K562 (cell line): ENCODE measurements around the gene EPHA1. TPM values are rescaled to one million over a fixed set of nuclear protein-coding genes. Genes with fewer than 3 reads are reported as not detected.
A peak's percentile ranks its signal among the peaks of the same experiment; 100 is the strongest.

Experiments
- BRF1 ChIP-seq: IDR thresholded peaks from 3 replicates; pipeline ENCODE4 v1.6.1; 2011; ENCODE audit warnings: borderline replicate concordance, mild to moderate bottlenecking; ENCODE audit not compliant: insufficient read length; ENCODE audit errors: extremely low read depth
- CTBP1 ChIP-seq: fragments of 450-650 bp; IDR thresholded peaks from 2 replicates; pipeline ENCODE4 v1.6.1; 2016; ENCODE audit warnings: borderline replicate concordance
- DIDO1 ChIP-seq: fragments of 450-650 bp; IDR thresholded peaks from 2 replicates; pipeline ENCODE4 v1.6.1; 2016; ENCODE audit warnings: low read depth, missing biosample characterization, missing genetic modification characterization
- E2F5 ChIP-seq: sonication (generic); formaldehyde crosslinking; IDR thresholded peaks from 2 replicates; pipeline ENCODE4 v1.8.0; 2022; ENCODE audit warnings: mild to moderate bottlenecking, missing genetic modification reagents
- ETV1 ChIP-seq: fragments of 450-650 bp; conservative IDR thresholded peaks from 2 replicates; pipeline ENCODE4 v1.6.1; 2016; ENCODE audit warnings: missing genetic modification characterization, control low read depth, low read depth, missing compliant biosample characterization
- FOXP1 ChIP-seq: sonication (generic); formaldehyde crosslinking; IDR thresholded peaks from 2 replicates; pipeline ENCODE4 v1.8.0; 2022; ENCODE audit warnings: mild to moderate bottlenecking, missing genetic modification reagents
- ILF3 ChIP-seq: fragments of 450-650 bp; IDR thresholded peaks from 2 replicates; pipeline ENCODE4 v1.6.1; 2018; ENCODE audit warnings: antibody characterized with exemption, mild to moderate bottlenecking, moderate library complexity, borderline replicate concordance
- MCM3 ChIP-seq: fragments of 450-650 bp; IDR thresholded peaks from 2 replicates; pipeline ENCODE4 v1.6.1; 2016
- MNT ChIP-seq, 2 experiments: fragments of 450-650 bp; conservative IDR thresholded peaks; 2 replicates each; pipeline ENCODE4 v1.6.1; 2017; ENCODE audit warnings: mild to moderate bottlenecking in 2 of 2, moderate library complexity in 2 of 2
- NR1H2 ChIP-seq: sonication (generic); formaldehyde crosslinking; IDR thresholded peaks from 2 replicates; pipeline ENCODE4 v1.4.0; 2020; ENCODE audit warnings: mild to moderate bottlenecking, missing genetic modification reagents
- NR4A1 ChIP-seq, 2 experiments: fragments of 250-450 bp in 1 of 2; fragments of 450-650 bp in 1 of 2; sonication (Bioruptor Pico) in 1 of 2; IDR thresholded peaks; 2 replicates each; pipeline versions ENCODE4 v1.4.0 to v1.6.1; 2016 to 2020; ENCODE audit warnings: mild to moderate bottlenecking in 2 of 2, missing compliant biosample characterization in 1 of 2, missing genetic modification characterization in 1 of 2, moderate library complexity in 1 of 2
- RBM22 ChIP-seq: fragments of 200-400 bp; formaldehyde crosslinking; IDR thresholded peaks from 2 replicates; pipeline ENCODE4 v1.6.1; 2018; ENCODE audit warnings: low read length, low read depth; ENCODE audit not compliant: poor library complexity, severe bottlenecking
- ZNF174 ChIP-seq: fragments of 250-450 bp; sonication (Bioruptor Pico); IDR thresholded peaks from 2 replicates; pipeline ENCODE4 v1.4.0; 2020; ENCODE audit warnings: mild to moderate bottlenecking
- ZNF232 ChIP-seq: sonication (generic); formaldehyde crosslinking; IDR thresholded peaks from 2 replicates; pipeline ENCODE4 v1.8.0; 2022; ENCODE audit warnings: mild to moderate bottlenecking, missing genetic modification reagents
- ZNF592 ChIP-seq: fragments of 450-650 bp; IDR thresholded peaks from 2 replicates; pipeline ENCODE4 v1.6.1; 2017; ENCODE audit warnings: antibody characterized with exemption, mild to moderate bottlenecking
- ZNF655 ChIP-seq: fragments of 250-450 bp; sonication (Bioruptor Pico); IDR thresholded peaks from 2 replicates; pipeline ENCODE4 v1.5.0; 2021
- polyA plus RNA-seq, 8 experiments: library from polyadenylated mRNA; depleted of rRNA in 4 of 8; stranded (reverse) in 5 of 8; unstranded in 3 of 8; fragments of >200 nt; fragmentation: Nextera tagmentation in 2 of 8; fragmentation: Illumina TruSeq in 1 of 8; extraction: Ambion mirVana in 2 of 8; extraction: Trizol in 1 of 8; gene quantifications; 2 replicates each; pipeline versions ENCODE4 v1.2.1 to v1.2.3, GENCODE V29; 2011 to 2014; ENCODE audit warnings: inconsistent platforms in 1 of 8, missing spikeins in 1 of 8
- total RNA-seq, 7 experiments: library from RNA; depleted of rRNA in 6 of 7; stranded (reverse); fragments of >200 nt in 6 of 7; fragmentation: Illumina TruSeq in 2 of 7; extraction: Trizol in 2 of 7; gene quantifications; 2 replicates each; pipeline versions ENCODE4 v1.2.1 to v1.2.3, GENCODE V29; 2011 to 2021; ENCODE audit warnings: low replicate concordance in 1 of 7
- TF ChIP-seq, protein P1 (sequence below): fragments of 450-650 bp; IDR thresholded peaks from 2 replicates; pipeline ENCODE4 v1.7.0; 2016; ENCODE audit warnings: borderline replicate concordance

The EPHA1 gene
- total and polyA plus RNA-seq, 9 of the 15 experiments (the other 6 are each of a cell fraction or from before 2014, with no cell fraction given): 0.22 to 0.57 (median 0.32) TPM; not detected in 6

GRCh38 chr7:143380260-143380645 is 28.4 kb downstream of the EPHA1 start (continued):
- TF ChIP-seq ZNF592: peak; percentile 67; the same call in 1 of the 2 replicates
- no peak for TF ChIP-seq MNT (conservative IDR thresholded peaks at IDR 0.05)
- TF ChIP-seq ZNF232 (CRISPR knock-in tag): no peak
- no peak; the same call in 1 of the 2 replicates for TF ChIP-seq NR1H2 (CRISPR knock-in tag)
- TF ChIP-seq ZNF174 (CRISPR knock-in tag): no peak
- 0 out of 2 replicates have a peak, but pooled peaks have one; percentile 19 for TF ChIP-seq CTBP1
- TF ChIP-seq NR4A1 (CRISPR knock-in tag; IDR thresholded peaks at IDR 0.05): no peak
- 0 out of 2 replicates have a peak, but pooled peaks have one; percentile 38 for TF ChIP-seq NR4A1 (tag; IDR thresholded peaks at IDR 0.05)
- no peak for TF ChIP-seq E2F5 (CRISPR knock-in tag)
- TF ChIP-seq ETV1 (tag): no peak
- TF ChIP-seq BRF1: no peak
- TF ChIP-seq RBM22: no peak
- TF ChIP-seq, protein P1, sequence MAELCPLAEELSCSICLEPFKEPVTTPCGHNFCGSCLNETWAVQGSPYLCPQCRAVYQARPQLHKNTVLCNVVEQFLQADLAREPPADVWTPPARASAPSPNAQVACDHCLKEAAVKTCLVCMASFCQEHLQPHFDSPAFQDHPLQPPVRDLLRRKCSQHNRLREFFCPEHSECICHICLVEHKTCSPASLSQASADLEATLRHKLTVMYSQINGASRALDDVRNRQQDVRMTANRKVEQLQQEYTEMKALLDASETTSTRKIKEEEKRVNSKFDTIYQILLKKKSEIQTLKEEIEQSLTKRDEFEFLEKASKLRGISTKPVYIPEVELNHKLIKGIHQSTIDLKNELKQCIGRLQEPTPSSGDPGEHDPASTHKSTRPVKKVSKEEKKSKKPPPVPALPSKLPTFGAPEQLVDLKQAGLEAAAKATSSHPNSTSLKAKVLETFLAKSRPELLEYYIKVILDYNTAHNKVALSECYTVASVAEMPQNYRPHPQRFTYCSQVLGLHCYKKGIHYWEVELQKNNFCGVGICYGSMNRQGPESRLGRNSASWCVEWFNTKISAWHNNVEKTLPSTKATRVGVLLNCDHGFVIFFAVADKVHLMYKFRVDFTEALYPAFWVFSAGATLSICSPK: no peak
- TF ChIP-seq FOXP1 (CRISPR knock-in tag): no peak
- no peak for TF ChIP-seq ILF3
- TF ChIP-seq MCM3: no peak
- no peak for TF ChIP-seq ZNF655 (CRISPR knock-in tag)
- no peak for TF ChIP-seq DIDO1
